Naive B cell (primary cell): ENCODE results near the gene SERPINB1. TPM values are rescaled to one million over a fixed set of nuclear protein-coding genes. Genes with fewer than 3 reads are reported as not detected.

ENCODE experiments used
- ATAC-seq, 2 donors: fragments of 150-1000 bp; cut with Tn5 transposase; 2 replicates each; pipeline ENCODE4 v1.10.0; 2021; ENCODE audit warnings: low read depth in 2 of 2, mild to moderate bottlenecking in 2 of 2, moderate library complexity in 2 of 2
- DNase-seq: peaks from one replicate; pipeline ENCODE4 v3.0.0; 2022
- H3K27ac Mint-ChIP-seq, 6 donors: one replicate each; pipeline ENCODE4 v1.8.0; 2020 to 2022; ENCODE audit warnings: mild to moderate bottlenecking in 6 of 6, mixed read lengths in 6 of 6, moderate library complexity in 5 of 6, inconsistent platforms in 2 of 6
- H3K27me3 Mint-ChIP-seq, 3 donors: one replicate each; pipeline ENCODE4 v1.8.0; 2021 to 2022; ENCODE audit warnings: mixed read lengths in 3 of 3, mild to moderate bottlenecking in 1 of 3
- H3K36me3 Mint-ChIP-seq, 2 donors: one replicate each; pipeline ENCODE4 v1.8.0; 2020 to 2022; ENCODE audit warnings: mixed read lengths in 2 of 2, inconsistent platforms in 1 of 2, mild to moderate bottlenecking in 1 of 2
- H3K4me1 Mint-ChIP-seq, 3 donors: one replicate each; pipeline ENCODE4 v1.8.0; 2020 to 2022; ENCODE audit warnings: mixed read lengths in 3 of 3, inconsistent platforms in 1 of 3, mild to moderate bottlenecking in 1 of 3, moderate library complexity in 1 of 3
- H3K4me3 Mint-ChIP-seq, 8 donors: one replicate each; pipeline ENCODE4 v1.8.0; 2020 to 2022; ENCODE audit warnings: mild to moderate bottlenecking in 8 of 8, mixed read lengths in 8 of 8, moderate library complexity in 8 of 8, inconsistent platforms in 2 of 8
- H3K9me3 Mint-ChIP-seq, 7 donors: one replicate each; pipeline ENCODE4 v1.8.0; 2020 to 2022; ENCODE audit warnings: mixed read lengths in 7 of 7, mild to moderate bottlenecking in 5 of 7, inconsistent platforms in 2 of 7, moderate library complexity in 1 of 7
- polyA plus RNA-seq, 6 donors: library from polyadenylated mRNA; unstranded; fragments of 300-500 nt; fragmentation: Illumina TruSeq; gene quantifications; one replicate each; pipeline ENCODE4 v1.2.3, GENCODE V29; 2021; ENCODE audit warnings: low read depth in 6 of 6

The SERPINB1 gene
- polyA plus RNA-seq, 6 donors from 2014 or later = 84.7 to 107 (median 93.7) TPM

- H3K4me3 Mint-ChIP-seq = no peak overlapping the region
- H3K4me1 Mint-ChIP-seq = peaks cover 2 to 5% (median 4%) of the 10 kb centered on the region in 3 donors
- ATAC-seq = no peak
- H3K27me3 Mint-ChIP-seq = peaks cover 0 to 6% (median 0%) of the 10 kb centered on the region in 3 donors
- DNase-seq = no peak
- no peak overlapping the region for H3K27ac Mint-ChIP-seq
- H3K9me3 Mint-ChIP-seq = peaks cover 6 to 27% (median 20%) of the 10 kb centered on the region in 7 donors
- H3K36me3 Mint-ChIP-seq = peaks cover 18 to 28% of the 10 kb centered on the region in 2 donors
These were observed 22.5 kb downstream of the SERPINB1 start for GRCh38 chr6:2819115-2819514.

- peaks cover 6 to 27% (median 20%) of the 10 kb centered on the region in 7 donors for H3K9me3 Mint-ChIP-seq
- H3K4me1 Mint-ChIP-seq = peaks cover 2 to 5% (median 4%) of the 10 kb centered on the region in 3 donors
- ATAC-seq (no peak), DNase-seq (no peak)
- H3K36me3 Mint-ChIP-seq = peaks cover 18 to 28% of the 10 kb centered on the region in 2 donors
- H3K27me3 Mint-ChIP-seq = peaks cover 0 to 6% (median 0%) of the 10 kb centered on the region in 3 donors
- no peak overlapping the region for H3K27ac Mint-ChIP-seq
- H3K4me3 Mint-ChIP-seq = no peak overlapping the region
These were observed 23.1 kb downstream of the SERPINB1 start for GRCh38 chr6:2818593-2818992.

GRCh38 chr6:2817903-2818443, 23.7 kb downstream of the SERPINB1 start:
- no peak for DNase-seq
- H3K27ac Mint-ChIP-seq = no peak overlapping the region
- ATAC-seq = no peak
- peaks cover 18 to 28% of the 10 kb centered on the region in 2 donors for H3K36me3 Mint-ChIP-seq
- H3K27me3 Mint-ChIP-seq = peaks cover 0 to 6% (median 0%) of the 10 kb centered on the region in 3 donors
- H3K4me3 Mint-ChIP-seq = no peak overlapping the region
- peaks cover 2 to 5% (median 4%) of the 10 kb centered on the region in 3 donors for H3K4me1 Mint-ChIP-seq
- peaks cover 6 to 27% (median 20%) of the 10 kb centered on the region in 7 donors for H3K9me3 Mint-ChIP-seq

GRCh38 chr6:2816158-2816557, 25.5 kb downstream of the SERPINB1 start:
- H3K27ac Mint-ChIP-seq = no peak overlapping the region

GRCh38 chr6:2812695-2813094, 29.0 kb downstream of the SERPINB1 start:
- ATAC-seq (no peak), DNase-seq (no peak)
- Mint-ChIP-seq H3K9me3 (peaks cover 6 to 27% (median 20%) of the 10 kb centered on the region in 7 donors), H3K4me3 (no peak overlapping the region), H3K4me1 (peaks cover 0 to 5% (median 1%) of the 10 kb centered on the region in 3 donors), H3K27ac (no peak overlapping the region), H3K36me3 (peaks cover 19 to 27% of the 10 kb centered on the region in 2 donors), H3K27me3 (no peaks in the 10 kb centered on the region)

More at GRCh38 chr6:2816158-2816557, 25.5 kb downstream of the SERPINB1 start:
- no peak for ATAC-seq
- peaks cover 2 to 5% (median 4%) of the 10 kb centered on the region in 3 donors for H3K4me1 Mint-ChIP-seq
- DNase-seq = no peak
- H3K9me3 Mint-ChIP-seq = peaks cover 6 to 27% (median 20%) of the 10 kb centered on the region in 7 donors
- peaks cover 18 to 28% of the 10 kb centered on the region in 2 donors for H3K36me3 Mint-ChIP-seq
- no peak overlapping the region for H3K4me3 Mint-ChIP-seq
- peaks cover 0 to 6% (median 0%) of the 10 kb centered on the region in 3 donors for H3K27me3 Mint-ChIP-seq

- peaks cover 0 to 4% (median 0%) of the 10 kb centered on the region in 3 donors for H3K4me1 Mint-ChIP-seq
- H3K9me3 Mint-ChIP-seq = peaks cover 0 to 4% (median 2%) of the 10 kb centered on the region in 7 donors
- no peak overlapping the region for H3K4me3 Mint-ChIP-seq
- DNase-seq (no peak), ATAC-seq (no peak)
- H3K36me3 Mint-ChIP-seq = peaks cover 2 to 4% of the 10 kb centered on the region in 2 donors
- peak overlapping the region in 1 of 6 donors; percentile 38 for H3K27ac Mint-ChIP-seq
- no peaks in the 10 kb centered on the region for H3K27me3 Mint-ChIP-seq
These were observed 31.5 kb downstream of the SERPINB1 start for GRCh38 chr6:2810092-2810671.

- no peak for ATAC-seq
- Mint-ChIP-seq H3K27me3 (no peaks in the 10 kb centered on the region), H3K4me1 (peaks cover 0 to 4% (median 0%) of the 10 kb centered on the region in 3 donors), H3K4me3 (no peak overlapping the region), H3K36me3 (peaks cover 0 to 4% of the 10 kb centered on the region in 2 donors), H3K9me3 (peaks cover 0 to 4% (median 0%) of the 10 kb centered on the region in 7 donors), H3K27ac (no peak overlapping the region)
- DNase-seq = no peak
These were observed 32.6 kb downstream of the SERPINB1 start for GRCh38 chr6:2809015-2809414.

GRCh38 chr6:2807342-2808090, 34.1 kb downstream of the SERPINB1 start:
- ATAC-seq (no peak), DNase-seq (no peak)
- Mint-ChIP-seq H3K4me1 (peaks cover 0 to 4% (median 0%) of the 10 kb centered on the region in 3 donors), H3K27me3 (no peaks in the 10 kb centered on the region), H3K36me3 (peaks cover 0 to 4% of the 10 kb centered on the region in 2 donors), H3K4me3 (no peak overlapping the region), H3K9me3 (peaks cover 0 to 2% (median 0%) of the 10 kb centered on the region in 7 donors), H3K27ac (no peak overlapping the region)

- Mint-ChIP-seq H3K36me3 (peaks cover 0 to 4% of the 10 kb centered on the region in 2 donors), H3K4me1 (peaks cover 0 to 4% (median 0%) of the 10 kb centered on the region in 3 donors), H3K27me3 (no peaks in the 10 kb centered on the region), H3K4me3 (no peak overlapping the region), H3K27ac (peak overlapping the region in 1 of 6 donors; percentile 94), H3K9me3 (no peaks in the 10 kb centered on the region)
- no peak for DNase-seq
- no peak for ATAC-seq
These were observed 35.0 kb downstream of the SERPINB1 start for GRCh38 chr6:2806644-2807043.

- ATAC-seq (no peak), DNase-seq (no peak)
- Mint-ChIP-seq H3K4me3 (no peak overlapping the region), H3K9me3 (no peaks in the 10 kb centered on the region), H3K36me3 (peaks cover 0 to 4% of the 10 kb centered on the region in 2 donors), H3K4me1 (peaks cover 0 to 4% (median 0%) of the 10 kb centered on the region in 3 donors), H3K27me3 (no peaks in the 10 kb centered on the region), H3K27ac (no peak overlapping the region)
These were observed 36.6 kb downstream of the SERPINB1 start for GRCh38 chr6:2805031-2805430.

GRCh38 chr6:2804516-2804915, 37.1 kb downstream of the SERPINB1 start:
- H3K27ac Mint-ChIP-seq = peak overlapping the region in 1 of 6 donors; percentile 15
- no peak for ATAC-seq

GRCh38 chr6:2803731-2804429, 37.8 kb downstream of the SERPINB1 start:
- no peak for ATAC-seq
- DNase-seq = no peak
- H3K27me3 Mint-ChIP-seq = no peaks in the 10 kb centered on the region
- H3K27ac Mint-ChIP-seq = no peak overlapping the region
- H3K9me3 Mint-ChIP-seq = no peaks in the 10 kb centered on the region
- peaks cover 0 to 4% of the 10 kb centered on the region in 2 donors for H3K36me3 Mint-ChIP-seq
- H3K4me1 Mint-ChIP-seq = peaks cover 3 to 5% (median 4%) of the 10 kb centered on the region in 3 donors
- H3K4me3 Mint-ChIP-seq = no peak overlapping the region

More at GRCh38 chr6:2804516-2804915, 37.1 kb downstream of the SERPINB1 start:
- DNase-seq = no peak
- Mint-ChIP-seq H3K4me3 (no peak overlapping the region), H3K36me3 (peaks cover 0 to 4% of the 10 kb centered on the region in 2 donors), H3K27me3 (no peaks in the 10 kb centered on the region), H3K4me1 (peaks cover 1 to 4% (median 2%) of the 10 kb centered on the region in 3 donors), H3K9me3 (no peaks in the 10 kb centered on the region)

- no peak for DNase-seq
- H3K4me3 Mint-ChIP-seq = no peak overlapping the region
- H3K4me1 Mint-ChIP-seq = peaks cover 5 to 13% (median 5%) of the 10 kb centered on the region in 3 donors
- no peaks in the 10 kb centered on the region for H3K27me3 Mint-ChIP-seq
- ATAC-seq = no peak
- H3K27ac Mint-ChIP-seq = peak overlapping the region in 1 of 6 donors; percentile 56
- no peaks in the 10 kb centered on the region for H3K9me3 Mint-ChIP-seq
- peaks cover 0 to under 1% of the 10 kb centered on the region in 2 donors for H3K36me3 Mint-ChIP-seq
These were observed 39.1 kb downstream of the SERPINB1 start for GRCh38 chr6:2802521-2803060.
